Activated T-cell treated with anti-CD3 and anti-CD28 coated beads for 48 hours (primary cell): ENCODE data around the gene DAP.
"Not testable (repeated sequence)": the region's sequence is repeated elsewhere in the genome, so short reads cannot be mapped to it uniquely, and the experiment has no call there.

Source experiments
- DNase-seq: peaks from one replicate; pipeline ENCODE4 v3.0.0-alpha.2; 2020; ENCODE audit warnings: low read depth

Gene DAP

DNA sequence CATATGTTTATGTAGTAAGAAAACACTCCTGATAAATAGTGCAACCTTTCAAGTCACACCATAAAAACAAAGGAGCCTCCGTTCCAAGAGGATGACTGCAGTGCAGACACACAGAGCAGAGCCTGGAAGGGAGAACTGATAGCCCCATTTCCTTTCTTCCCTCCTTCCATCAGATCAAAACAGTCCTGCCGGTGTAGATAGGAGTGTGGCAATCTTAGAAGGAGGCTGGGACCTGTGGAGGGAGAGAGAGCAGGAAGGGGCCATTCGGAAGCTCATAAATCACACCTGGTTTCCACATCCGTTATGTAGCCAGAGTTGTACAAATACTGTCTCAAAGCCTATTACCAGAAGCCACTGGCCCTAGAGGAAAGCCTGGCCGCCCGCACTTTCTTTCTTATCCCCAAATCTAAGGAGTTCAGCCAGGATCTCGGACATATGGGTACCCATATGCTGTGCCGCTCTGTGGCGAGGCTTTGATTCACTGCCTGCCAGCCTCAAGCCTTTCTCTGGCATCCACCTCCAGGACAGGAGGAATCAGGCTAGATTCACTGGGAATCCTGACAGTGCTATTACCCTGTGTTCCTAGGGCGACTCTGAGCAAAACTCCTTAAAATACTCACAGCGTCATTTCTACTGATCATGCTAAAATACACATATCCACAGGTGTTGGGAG, 26.9 kb downstream of the DAP start:
- DNase-seq = no peak

DNA sequence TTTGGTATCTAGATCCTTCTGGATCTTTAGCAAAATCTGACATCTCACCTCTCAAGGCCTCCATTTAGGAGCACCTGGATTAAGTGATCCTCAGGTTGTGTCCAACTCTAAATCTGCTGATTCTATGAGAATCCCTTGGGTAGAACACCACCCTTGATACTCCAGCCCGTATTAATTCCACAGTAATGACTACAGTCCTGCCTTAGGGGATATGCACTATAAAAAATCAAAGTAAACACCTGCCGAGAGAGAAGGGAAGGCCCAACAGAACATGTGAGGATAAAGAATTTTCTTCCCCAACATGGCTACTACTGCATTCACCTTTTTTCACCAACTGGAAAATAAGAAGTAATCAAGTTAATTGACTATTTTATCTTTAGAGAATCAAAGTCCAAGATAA, 27.6 kb downstream of the DAP start:
- no peak for DNase-seq

DNA sequence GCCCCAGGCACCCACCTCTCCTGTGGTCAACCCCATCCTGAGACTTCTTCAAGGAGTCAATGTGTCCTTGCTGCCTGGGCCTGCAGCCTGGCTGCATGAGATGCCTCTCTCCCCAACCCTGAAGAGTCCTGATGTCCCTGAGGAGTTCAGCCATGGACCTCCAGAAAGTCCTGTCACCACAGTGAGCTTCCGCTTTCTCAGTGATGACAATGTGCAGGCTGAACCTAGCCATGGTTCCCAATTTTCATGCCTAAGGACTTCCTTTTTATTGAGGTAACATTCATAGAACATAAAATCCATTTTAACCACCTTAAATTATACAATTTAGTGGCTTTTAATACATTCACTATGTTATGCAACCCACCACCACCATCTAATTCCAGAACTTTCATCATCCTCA, 29.1 kb downstream of the DAP start:
- no peak for DNase-seq

DNA sequence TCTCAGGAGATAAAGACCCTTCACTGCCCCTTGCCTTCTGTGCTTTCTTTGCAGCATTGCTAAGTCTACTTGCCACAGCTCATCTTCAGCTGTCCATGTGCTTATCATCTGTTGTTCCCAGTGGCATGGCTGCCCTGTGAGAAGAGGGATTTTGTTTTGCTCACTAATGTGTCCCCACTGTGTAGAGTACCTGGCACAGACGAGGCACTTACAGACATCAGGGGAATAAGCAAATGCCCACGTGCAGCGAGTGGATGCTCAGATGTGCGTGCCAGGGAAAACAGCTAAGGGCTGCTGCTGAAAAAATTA, 31.0 kb downstream of the DAP start:
- no peak for DNase-seq

DNA sequence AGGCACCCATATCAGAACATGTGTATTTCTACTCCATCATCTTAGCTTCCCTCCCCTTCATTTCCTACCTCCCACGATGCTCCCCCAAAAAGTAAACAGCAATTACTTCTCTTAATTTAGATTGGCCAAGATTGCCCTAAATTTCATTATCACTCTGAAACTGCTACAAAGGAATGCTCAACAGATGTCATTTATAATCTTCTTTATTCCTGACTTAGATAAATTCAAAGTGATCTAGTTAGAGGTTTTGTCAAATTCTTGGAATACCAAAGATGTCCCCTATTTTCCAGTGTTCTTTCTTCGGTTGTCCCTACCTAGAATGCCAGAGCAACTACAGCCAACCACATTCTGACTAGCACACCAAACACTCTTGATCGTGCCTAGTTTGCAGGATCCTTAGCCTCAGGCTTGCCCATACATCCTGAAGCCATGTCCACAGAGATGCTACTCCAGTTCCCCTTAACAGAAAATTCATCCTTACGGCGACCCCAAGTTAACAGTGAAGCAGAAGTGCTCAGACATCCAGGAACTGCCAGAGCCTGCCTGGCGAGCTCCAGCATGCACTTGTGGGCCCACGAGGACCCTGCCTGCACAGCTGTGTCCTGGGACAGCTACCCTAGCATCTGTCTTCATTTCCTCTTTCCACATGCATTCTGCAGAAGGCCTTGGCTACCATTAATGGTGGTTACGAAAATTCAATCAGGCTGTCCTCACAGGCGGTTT, 31.6 kb downstream of the DAP start:
- no peak for DNase-seq

- DNase-seq = no peak
These were observed 32.4 kb downstream of the DAP start for GRCh38 chr5:10728679-10729078.

DNA sequence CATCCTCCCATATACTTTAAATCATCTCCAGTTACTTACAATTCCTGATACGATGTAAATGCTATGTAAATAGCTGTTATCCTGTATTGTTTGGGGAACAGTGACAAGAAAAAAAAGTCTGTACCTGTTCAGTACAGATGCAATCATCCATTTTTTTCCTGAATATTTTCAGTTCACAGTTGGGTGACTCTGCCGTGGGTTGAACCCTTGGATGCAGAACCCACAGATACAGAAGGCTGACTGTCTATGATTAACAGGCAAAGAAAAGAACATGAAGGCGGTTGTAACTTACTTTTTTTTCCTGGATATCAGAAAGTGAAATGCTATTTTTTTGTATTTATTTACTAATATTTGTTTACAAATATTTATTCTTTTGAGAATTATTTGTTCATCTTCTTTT, 33.2 kb downstream of the DAP start:
- no peak for DNase-seq

- no peak for DNase-seq
These were observed 34.0 kb downstream of the DAP start for GRCh38 chr5:10726913-10727517.

DNA sequence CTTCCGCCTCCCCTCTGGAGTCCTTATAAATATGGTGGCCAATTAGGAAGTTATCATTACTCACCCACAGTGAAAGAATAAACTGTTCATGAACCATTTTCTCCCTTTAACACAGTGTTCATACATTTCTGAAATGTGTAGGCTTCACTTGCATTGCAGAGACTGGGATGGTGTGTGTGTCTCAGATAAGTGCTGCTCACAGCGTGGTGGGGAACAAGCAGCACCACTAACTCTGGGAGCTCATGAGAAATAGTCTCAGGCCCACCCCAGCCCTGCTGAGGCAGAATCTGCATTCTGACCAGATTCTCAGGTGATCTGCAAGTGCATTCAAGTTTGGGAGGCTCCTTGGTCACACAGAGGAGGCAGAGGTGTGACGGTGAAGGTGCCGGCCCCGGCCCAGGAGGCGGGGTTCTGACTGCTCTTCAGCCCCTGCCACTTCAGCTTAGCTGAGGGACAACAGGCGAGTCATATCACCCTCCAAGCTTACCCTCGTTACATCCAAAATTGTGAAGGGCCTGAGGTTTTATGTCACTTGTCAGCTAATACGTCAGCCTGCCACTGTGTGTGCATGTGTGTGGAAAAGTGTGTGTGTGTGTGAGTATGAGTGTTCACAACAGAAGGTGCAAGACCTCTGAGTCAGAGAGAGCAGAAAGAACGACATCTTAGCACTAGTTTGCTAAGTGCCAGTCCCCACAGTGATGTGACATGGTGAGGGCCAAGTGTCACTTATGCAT, 34.7 kb downstream of the DAP start:
- DNase-seq = no peak

GRCh38 chr5:10725636-10726035, 35.4 kb downstream of the DAP start:
- DNase-seq = no peak

DNA sequence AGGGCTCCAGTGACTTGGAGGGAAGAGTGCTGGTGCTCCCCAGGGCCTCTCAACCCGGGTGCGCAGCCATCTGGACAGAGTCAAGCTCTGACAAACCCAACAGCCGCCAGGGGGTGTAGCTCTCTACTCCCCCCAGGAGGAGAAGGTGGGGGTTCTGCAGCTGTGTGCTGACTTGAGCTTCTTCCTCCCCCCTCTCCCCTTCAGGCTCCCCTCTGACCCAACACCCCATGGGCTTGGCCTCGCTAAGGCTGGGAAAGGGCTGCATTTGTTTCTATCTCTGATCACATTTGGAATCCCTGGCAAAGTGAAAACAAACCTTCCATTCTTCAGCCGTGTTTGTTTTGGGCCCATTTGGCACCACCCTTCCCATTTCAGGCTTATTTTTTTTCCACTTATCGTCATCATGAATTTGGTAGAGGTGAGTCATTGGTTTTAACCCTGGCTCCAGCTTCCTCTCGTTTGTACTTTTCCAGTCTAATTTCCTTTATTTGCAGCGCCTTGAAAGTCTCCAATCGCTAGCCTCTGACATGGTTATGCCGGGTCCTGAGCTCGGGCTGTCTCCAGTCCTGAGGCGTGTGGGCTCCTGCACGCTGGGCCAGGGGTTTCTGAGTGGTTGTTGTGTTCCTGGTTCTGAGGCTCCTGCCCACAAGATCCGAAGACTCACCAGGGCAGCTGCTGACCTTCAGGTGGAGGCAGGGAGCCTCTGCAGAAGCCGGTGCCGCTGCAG, 36.1 kb downstream of the DAP start:
- DNase-seq = no peak

- DNase-seq = no peak
These were observed 37.5 kb downstream of the DAP start for GRCh38 chr5:10723514-10723913.

DNA sequence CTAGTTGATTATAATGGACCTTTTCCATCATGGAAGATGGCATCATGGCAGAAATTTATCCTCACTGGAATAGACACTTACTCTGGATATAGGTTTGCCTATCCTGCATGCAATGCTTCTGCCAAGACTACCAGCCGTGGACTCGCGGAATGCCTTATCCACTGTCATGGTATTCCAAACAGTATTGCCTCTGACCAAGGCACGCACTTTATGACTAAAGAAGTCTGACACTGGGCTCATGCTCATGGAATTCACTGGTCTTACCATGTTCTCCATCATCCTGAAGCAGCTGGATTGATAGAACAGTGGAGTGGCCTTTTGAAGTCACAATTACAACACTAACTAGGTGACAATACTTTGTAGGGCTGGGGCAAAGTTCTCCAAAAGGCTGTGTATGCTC, 40.3 kb downstream of the DAP start:
- DNase-seq = not testable (repeated sequence)

DNA sequence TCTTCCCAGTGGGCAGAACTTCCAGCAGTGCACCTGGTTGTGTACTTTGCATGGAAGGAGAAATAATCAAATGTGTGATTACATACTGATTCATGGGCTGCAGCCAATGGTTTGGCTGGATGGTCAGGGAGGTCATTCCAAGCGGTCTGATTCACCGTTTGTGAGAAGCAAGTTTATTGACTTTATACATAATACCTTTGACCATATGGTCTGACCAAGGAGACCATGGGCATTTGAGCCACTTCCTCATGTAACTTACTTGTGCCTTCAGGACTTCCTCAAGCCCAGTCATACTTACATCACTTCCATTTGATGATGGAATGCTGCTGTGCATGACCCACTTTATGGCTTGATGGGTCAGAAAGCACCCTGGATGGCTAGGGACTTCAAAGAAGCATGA, 41.1 kb downstream of the DAP start:
- no peak for DNase-seq

DNA sequence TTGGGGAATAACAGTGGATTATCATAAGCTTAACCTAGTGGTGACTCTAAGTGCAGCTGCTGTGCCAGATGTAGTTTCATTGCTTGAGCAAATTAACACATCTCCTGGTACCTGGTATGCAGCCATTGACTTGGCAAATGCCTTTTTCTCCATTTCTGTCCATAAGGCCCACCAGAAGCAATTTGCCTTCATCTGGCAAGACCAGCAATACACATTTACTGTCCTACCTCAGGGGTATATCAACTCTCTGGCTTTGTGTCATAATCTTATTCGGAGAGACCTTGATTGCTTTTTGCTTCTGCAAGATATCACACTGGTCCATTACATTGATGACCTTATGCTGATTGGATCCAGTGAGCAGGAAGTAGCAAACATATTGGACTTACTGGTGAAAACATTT, 42.4 kb downstream of the DAP start:
- DNase-seq = not testable (repeated sequence)

DNA sequence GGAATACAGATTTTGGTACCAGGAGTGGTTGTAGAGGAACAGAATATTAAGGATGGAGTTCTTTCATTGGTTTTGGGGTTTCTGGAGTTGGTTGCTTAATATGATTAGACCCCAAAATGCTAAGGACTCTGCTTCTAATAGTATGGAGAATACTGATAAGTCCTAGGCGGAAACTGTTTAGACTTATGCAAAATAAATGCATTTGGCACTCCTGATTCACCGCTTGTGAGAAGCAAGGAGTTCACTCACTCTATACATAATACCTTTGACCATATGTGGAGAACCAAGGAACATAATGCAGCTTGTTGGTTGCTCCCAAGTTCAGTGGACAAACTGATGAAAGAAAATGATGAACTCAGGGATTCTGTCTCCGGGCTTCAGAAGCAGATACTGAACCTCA, 44.2 kb downstream of the DAP start:
- DNase-seq = not testable (repeated sequence)

GRCh38 chr5:10715605-10716290, 45.3 kb downstream of the DAP start:
- DNase-seq = no peak

GRCh38 chr5:10712574-10713366, 48.3 kb downstream of the DAP start:
- no peak for DNase-seq

DNA sequence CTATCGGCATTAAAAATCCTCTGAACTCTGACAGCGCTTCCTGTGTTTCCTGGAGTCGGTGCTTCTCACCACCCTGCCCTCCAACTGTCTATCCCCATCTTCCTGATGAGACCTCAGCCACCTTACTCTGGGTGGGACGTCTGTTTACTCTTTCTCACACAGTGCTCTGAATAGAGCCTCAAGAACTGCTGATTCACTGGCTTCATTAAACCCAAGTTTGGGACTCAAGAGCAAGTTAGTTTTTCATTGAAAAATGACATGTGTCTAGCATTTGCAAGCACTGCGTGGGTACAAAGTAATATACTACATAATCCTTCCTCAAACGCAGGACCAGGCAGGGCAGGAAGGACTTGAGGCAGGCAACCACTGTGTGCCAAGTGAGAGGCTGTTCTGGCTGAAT, 49.5 kb downstream of the DAP start:
- no peak for DNase-seq

DNA sequence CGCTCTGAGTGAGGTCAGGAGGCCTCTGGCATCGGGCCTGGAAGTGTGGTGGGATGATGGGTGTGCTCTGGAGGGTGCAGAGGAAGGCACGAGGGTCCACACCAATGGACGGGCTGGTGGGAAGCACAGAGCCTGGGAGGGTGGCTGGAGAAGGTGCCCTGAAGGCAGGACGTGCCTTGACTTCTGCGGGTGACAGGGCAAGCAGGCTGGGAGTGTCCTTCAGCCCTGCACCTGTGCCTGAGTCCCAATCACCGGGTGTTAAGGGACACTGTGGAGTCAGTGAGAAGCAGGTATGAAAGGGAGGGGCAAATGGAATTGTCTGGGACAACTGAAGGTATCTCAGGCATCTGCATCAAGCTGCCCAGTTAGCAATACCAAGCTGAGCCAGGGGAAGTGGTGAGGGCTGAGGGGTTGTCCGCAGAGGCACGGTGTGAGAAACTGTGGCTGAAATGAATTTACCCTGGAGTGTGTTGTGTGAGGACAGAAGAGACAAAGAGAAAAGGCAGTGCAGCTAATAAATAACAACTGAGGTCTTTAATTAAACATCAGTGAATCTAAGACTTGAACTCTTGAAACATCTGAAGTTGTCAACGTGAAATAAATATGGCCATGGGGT, 50.4 kb downstream of the DAP start:
- no peak for DNase-seq

GRCh38 chr5:10709933-10710332, 51.1 kb downstream of the DAP start:
- no peak for DNase-seq
